GM19452 (cell line): ENCODE data around the gene ANKRD12.
"Not testable (repeated sequence)": the region's sequence is repeated elsewhere in the genome, so short reads cannot be mapped to it uniquely, and the experiment has no call there.

ENCODE experiments used
- ATAC-seq: cut with Tn5 transposase; IDR thresholded peaks from one replicate; pipeline ENCODE4 v1.9.1; 2021; ENCODE audit not compliant: unreplicated experiment

ANKRD12 gene

GRCh38 chr18:9136315-9137155 lies at the start of gene ANKRD12:
ANKRD12 (plus strand) TSS chr18:9136781; CDS start chr18:9182433, 45,652 bp downstream.
- ATAC-seq: peak; percentile 69

- ATAC-seq: no peak
Observed at GRCh38 chr18:9087144-9087543, 49.4 kb upstream of the ANKRD12 start.

GRCh38 chr18:9088252-9088651 lies 48.3 kb upstream of the ANKRD12 start:
- ATAC-seq: no peak

DNA sequence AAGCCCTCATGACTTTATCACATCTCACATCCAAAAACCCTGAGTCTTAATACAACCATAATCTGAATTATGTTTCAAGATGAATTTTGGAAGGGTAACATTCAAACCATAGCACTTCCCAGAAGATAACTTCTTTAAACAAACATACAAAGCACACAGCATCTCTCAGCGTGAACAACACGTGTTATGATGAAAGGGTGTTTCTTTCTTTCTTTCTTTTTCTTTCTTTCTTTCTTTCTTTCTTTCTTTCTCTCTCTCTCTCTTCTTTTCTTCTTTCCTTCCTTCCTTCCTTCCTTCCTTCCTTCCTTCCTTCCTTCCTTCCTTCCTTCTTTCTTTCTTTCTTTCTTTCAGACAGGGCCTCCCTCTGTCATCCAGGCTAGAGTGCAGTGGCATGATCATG lies 47.9 kb upstream of the ANKRD12 start:
- ATAC-seq: not testable (repeated sequence)

DNA sequence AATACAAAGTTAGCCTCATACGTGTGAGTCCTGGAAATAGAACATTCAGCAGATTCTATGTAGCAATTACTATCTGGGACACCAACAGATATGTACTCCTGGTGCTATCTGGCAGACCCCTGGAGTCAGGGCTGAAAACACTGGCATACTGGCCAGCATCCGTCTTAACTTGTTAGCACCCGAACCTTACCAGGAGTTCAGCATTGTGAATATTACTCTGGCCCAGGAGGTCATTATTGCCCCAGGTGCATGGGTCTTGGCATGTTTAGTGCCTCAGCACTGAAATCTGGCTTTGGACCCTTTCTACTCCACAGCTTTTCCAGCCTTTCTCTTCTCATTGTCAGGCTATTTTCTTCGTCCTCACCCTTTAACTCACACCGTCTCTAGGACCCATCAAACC lies 46.0 kb upstream of the ANKRD12 start:
- no peak for ATAC-seq

DNA sequence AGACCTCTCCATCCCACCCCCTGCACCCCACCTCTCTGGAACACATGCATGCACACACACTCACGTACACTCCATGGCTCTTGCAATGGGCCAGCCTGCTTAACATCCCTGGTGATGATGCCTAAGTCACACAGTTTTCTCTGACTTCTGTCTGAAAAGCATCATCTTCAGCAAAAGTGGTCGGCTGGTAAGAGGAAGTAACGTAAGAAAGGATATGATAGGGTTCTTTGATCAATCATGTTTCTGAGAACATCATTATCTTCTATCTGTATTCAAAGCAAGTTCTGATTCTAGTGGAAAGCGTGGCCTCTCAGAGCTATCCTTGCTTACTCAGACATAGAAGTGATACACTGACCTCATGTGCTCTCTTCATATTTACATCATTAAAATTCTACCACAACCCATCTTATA lies 45.5 kb upstream of the ANKRD12 start:
- no peak for ATAC-seq

DNA sequence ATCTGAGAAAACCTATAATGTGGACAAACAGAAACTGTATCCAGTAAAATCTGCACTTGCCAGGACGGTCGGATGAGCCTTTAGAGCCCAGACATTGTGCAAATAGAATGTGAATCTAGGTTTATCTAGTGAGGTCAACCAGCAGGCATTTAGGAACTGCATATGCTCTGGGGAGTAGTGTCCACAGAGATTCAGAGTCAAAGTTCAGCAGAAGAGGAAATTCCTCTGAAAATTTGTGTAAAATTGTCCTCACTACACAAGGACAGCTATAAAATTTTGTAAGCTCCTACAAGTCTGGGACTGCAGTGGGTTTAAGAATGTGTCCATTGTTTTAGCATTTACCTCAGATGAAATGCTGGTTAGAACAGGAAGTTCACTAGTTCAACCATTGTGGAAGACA lies 43.9 kb upstream of the ANKRD12 start:
- no peak for ATAC-seq

- ATAC-seq: not testable (repeated sequence)
Observed at GRCh38 chr18:9093109-9093508, 43.5 kb upstream of the ANKRD12 start.

GRCh38 chr18:9094307-9095226 lies 42.0 kb upstream of the ANKRD12 start:
- no peak for ATAC-seq

GRCh38 chr18:9095297-9096006 lies 41.1 kb upstream of the ANKRD12 start:
- peak; percentile 92 for ATAC-seq

- ATAC-seq: no peak
Observed at GRCh38 chr18:9096007-9096371, 40.6 kb upstream of the ANKRD12 start.

- ATAC-seq: no peak
Observed at GRCh38 chr18:9096685-9097084, 39.9 kb upstream of the ANKRD12 start.

DNA sequence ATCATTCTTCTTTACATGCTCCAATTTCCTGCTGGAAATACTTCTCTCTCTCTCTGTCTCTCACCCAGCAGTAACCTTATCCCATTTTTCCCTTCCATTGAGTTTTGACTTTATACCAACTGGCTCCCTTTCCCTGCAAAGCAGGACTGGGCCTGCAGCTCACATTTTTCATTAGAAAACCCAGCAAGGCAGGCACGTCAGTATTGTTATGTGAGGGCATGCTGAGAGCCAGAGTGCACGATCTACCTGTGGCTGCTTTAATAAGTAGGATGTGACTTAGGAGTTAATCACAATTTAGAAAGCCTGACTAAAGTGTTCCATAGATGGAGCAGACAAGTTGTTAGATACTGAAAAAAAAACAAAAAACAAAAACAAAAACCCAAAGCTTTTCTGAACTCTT lies 39.2 kb upstream of the ANKRD12 start:
- no peak for ATAC-seq

GRCh38 chr18:9100796-9101195 lies 35.8 kb upstream of the ANKRD12 start:
- no peak for ATAC-seq

DNA sequence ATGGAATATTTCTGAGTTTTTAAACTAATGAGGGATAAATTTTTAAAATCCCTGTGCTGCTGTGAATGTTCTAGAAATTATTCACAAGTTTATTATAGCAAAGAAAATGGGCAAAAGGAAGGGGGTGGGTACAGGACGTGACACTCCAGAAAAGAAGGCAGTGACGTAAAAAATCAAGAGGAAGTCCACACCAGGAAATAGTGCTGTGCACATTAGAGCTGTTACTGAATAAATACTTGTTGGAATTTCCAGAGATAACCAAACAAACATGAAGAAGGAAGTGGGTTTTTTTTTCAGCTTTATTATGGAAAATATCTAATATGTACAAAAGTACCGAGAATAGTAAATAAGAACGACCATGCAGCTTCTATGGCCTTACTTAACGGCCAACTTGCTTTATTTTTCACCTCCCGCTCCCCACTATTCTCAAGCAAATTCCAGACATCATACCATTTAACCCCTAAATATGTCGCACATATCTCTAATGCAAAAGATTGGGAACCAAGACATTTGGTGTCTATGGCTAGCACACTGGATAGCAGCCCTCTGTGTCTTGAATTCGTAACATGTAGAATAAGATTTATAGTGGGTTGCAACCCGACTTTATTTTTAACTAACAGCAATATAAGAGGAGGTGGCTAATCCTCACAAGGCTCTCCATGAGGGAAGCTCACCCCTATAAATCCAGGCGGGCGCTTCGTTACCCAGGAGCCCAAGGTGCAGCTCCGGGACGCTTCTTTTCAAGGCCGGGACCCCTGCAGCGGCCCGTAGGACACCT lies 34.7 kb upstream of the ANKRD12 start:
- peak; percentile 5 for ATAC-seq

GRCh38 chr18:9102508-9103375 lies 33.8 kb upstream of the ANKRD12 start, which contains the start of gene NDUFV2:
NDUFV2 (plus strand) TSS chr18:9102699; CDS start chr18:9102744, 45 bp downstream.
- ATAC-seq: peak; percentile 94

GRCh38 chr18:9103376-9103873 lies 33.2 kb upstream of the ANKRD12 start:
- ATAC-seq: no peak

- ATAC-seq: no peak
Observed at GRCh38 chr18:9104244-9104901, 32.2 kb upstream of the ANKRD12 start.

DNA sequence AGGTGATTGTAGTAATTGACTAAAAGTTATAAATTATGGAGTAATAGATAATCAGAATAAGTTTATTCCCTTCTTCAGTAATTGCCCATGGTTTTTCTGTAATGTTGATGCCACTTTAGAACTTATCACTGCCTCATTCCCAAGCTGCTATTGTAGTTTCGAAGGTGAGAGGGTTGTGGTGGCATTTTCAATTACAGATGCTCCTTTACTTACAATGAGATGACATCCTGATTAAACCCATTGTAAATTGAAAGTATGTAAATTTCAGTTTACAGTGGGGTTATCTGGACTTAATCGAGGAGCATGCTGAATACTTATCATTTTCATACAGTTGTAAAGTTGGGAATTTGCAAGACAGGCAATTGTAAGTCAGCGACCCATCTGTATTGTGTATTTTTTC lies 31.2 kb upstream of the ANKRD12 start:
- no peak for ATAC-seq
